OCI-LY3 (cell line): Measurements from ENCODE around the gene KIRREL1.

Source experiments
- H2AFZ ChIP-seq: fragments of 200-600, 300-600 bp; shearing (Covaris generic); 2 replicates; pipeline ENCODE4 v1.6.0; 2014; ENCODE audit warnings: antibody characterized with exemption, low read depth, low read length
- H3K27ac ChIP-seq: fragments of 200-600, 300-600 bp; sonication (generic); 2 replicates; pipeline ENCODE4 v1.5.1; 2014; ENCODE audit warnings: mild to moderate bottlenecking, low read length, moderate library complexity, mixed read lengths
- H3K27me3 ChIP-seq: fragments of 200-600, 300-600 bp; sonication (generic); 2 replicates; pipeline ENCODE4 v1.6.1; 2014; ENCODE audit warnings: low read depth, low read length, mixed read lengths
- H3K36me3 ChIP-seq: fragments of 200-600, 300-600 bp; sonication (generic); replicated peaks from 2 replicates; pipeline ENCODE3; 2014; ENCODE audit warnings: low read depth, low read length, mixed read lengths
- H3K4me1 ChIP-seq: fragments of 300-600, 200-600 bp; sonication (generic); 2 replicates; pipeline ENCODE4 v1.6.1; 2014; ENCODE audit warnings: low read length, mixed read lengths
- H3K4me2 ChIP-seq: fragments of 200-600, 300-600 bp; sonication (generic); 2 replicates; pipeline ENCODE4 v1.6.1; 2014; ENCODE audit warnings: low read length, mixed read lengths
- H3K4me3 ChIP-seq: fragments of 300-600, 200-600 bp; sonication (generic); 2 replicates; pipeline ENCODE4 v1.5.1; 2014; ENCODE audit warnings: antibody characterized with exemption, mild to moderate bottlenecking, low read length, moderate library complexity
- H3K79me2 ChIP-seq: fragments of 300-600, 200-600 bp; shearing (Covaris generic); 2 replicates; pipeline ENCODE4 v1.6.1; 2014; ENCODE audit warnings: mild to moderate bottlenecking, low read length, mixed read lengths
- H3K9ac ChIP-seq: fragments of 300-600, 200-600 bp; shearing (Covaris generic); 2 replicates; pipeline ENCODE4 v1.6.0; 2014; ENCODE audit warnings: mild to moderate bottlenecking, low read length, moderate library complexity
- H3K9me3 ChIP-seq: fragments of 200-600, 300-600 bp; shearing (Covaris generic); 2 replicates; pipeline ENCODE4 v1.6.1; 2014; ENCODE audit warnings: low read length, mixed read lengths; ENCODE audit not compliant: insufficient read depth
- H4K20me1 ChIP-seq: fragments of 200-600, 300-600 bp; sonication (generic); 2 replicates; pipeline ENCODE4 v1.6.1; 2016; ENCODE audit warnings: low read length, mixed read lengths; ENCODE audit not compliant: insufficient read depth
- CTCF ChIP-seq: fragments of 200-600, 300-600 bp; sonication (generic); IDR thresholded peaks from 2 replicates; pipeline ENCODE4 v1.5.1; 2014; ENCODE audit warnings: antibody characterized with exemption, low read length, low read depth
- EZH2phosphoT487 ChIP-seq: fragments of 200-600 bp; shearing (Covaris generic); IDR thresholded peaks from 2 replicates; pipeline ENCODE4 v1.6.1; 2018; ENCODE audit warnings: antibody characterized with exemption, mixed run types, low read depth

The KIRREL1 gene

GRCh38 chr1:158093376-158093775 lies 99.9 kb downstream of the KIRREL1 start:
- H3K36me3 ChIP-seq = no peaks in the 10 kb centered on the region
- H4K20me1 ChIP-seq = 0 out of 2 replicates have a peak, but pooled peaks cover 5% of the 10 kb centered on the region
- H3K79me2 ChIP-seq = no peaks in the 10 kb centered on the region
- no peaks in the 10 kb centered on the region for H3K4me1 ChIP-seq
- no peak overlapping the region for H2AFZ ChIP-seq
- no peaks in the 10 kb centered on the region for H3K9me3 ChIP-seq
- H3K9ac ChIP-seq = no peak overlapping the region
- peaks cover 48% of the 10 kb centered on the region for H3K27me3 ChIP-seq
- no peak overlapping the region for H3K4me2 ChIP-seq
- H3K27ac ChIP-seq = no peak overlapping the region
- TF ChIP-seq EZH2phosphoT487 (no peak), CTCF (no peak)
- no peak overlapping the region for H3K4me3 ChIP-seq

GRCh38 chr1:158094571-158094970 lies 101.1 kb downstream of the KIRREL1 start:
- Histone ChIP-seq H3K27me3 (peaks cover 41% of the 10 kb centered on the region), H3K27ac (no peak overlapping the region), H2AFZ (no peak overlapping the region), H3K4me1 (no peaks in the 10 kb centered on the region), H3K36me3 (no peaks in the 10 kb centered on the region), H4K20me1 (0 out of 2 replicates have a peak, but pooled peaks cover 5% of the 10 kb centered on the region), H3K9me3 (no peaks in the 10 kb centered on the region), H3K4me3 (no peak overlapping the region), H3K79me2 (no peaks in the 10 kb centered on the region), H3K9ac (no peak overlapping the region), H3K4me2 (no peak overlapping the region)
- TF ChIP-seq EZH2phosphoT487 (no peak), CTCF (no peak)

GRCh38 chr1:158095737-158096335 lies 102.4 kb downstream of the KIRREL1 start:
- Histone ChIP-seq H3K4me3 (no peak overlapping the region), H3K9ac (no peak overlapping the region), H3K36me3 (no peaks in the 10 kb centered on the region), H3K4me1 (no peaks in the 10 kb centered on the region), H3K9me3 (no peaks in the 10 kb centered on the region), H4K20me1 (no peaks in the 10 kb centered on the region), H3K4me2 (no peak overlapping the region), H3K27me3 (peaks cover 30% of the 10 kb centered on the region), H2AFZ (no peak overlapping the region), H3K79me2 (no peaks in the 10 kb centered on the region), H3K27ac (no peak overlapping the region)
- TF ChIP-seq EZH2phosphoT487 (no peak), CTCF (peak; percentile 97)

- H3K27ac ChIP-seq = no peak overlapping the region
- H3K4me1 ChIP-seq = no peaks in the 10 kb centered on the region
Measured at GRCh38 chr1:158098256-158098655, 104.8 kb downstream of the KIRREL1 start.

More at GRCh38 chr1:158098256-158098655, 104.8 kb downstream of the KIRREL1 start:
- no peaks in the 10 kb centered on the region for H3K79me2 ChIP-seq
- H3K9ac ChIP-seq = no peak overlapping the region
- H3K4me2 ChIP-seq = no peak overlapping the region
- H2AFZ ChIP-seq = no peak overlapping the region
- H4K20me1 ChIP-seq = no peaks in the 10 kb centered on the region
- H3K4me3 ChIP-seq = no peak overlapping the region
- no peaks in the 10 kb centered on the region for H3K9me3 ChIP-seq
- H3K36me3 ChIP-seq = no peaks in the 10 kb centered on the region
- H3K27me3 ChIP-seq = peaks cover 19% of the 10 kb centered on the region
- no peak for TF ChIP-seq CTCF
- TF ChIP-seq EZH2phosphoT487 = no peak
